CD4-positive, alpha-beta T cell (primary cell): ENCODE measurements around the gene INSRR. TPM values are rescaled to one million over a fixed set of nuclear protein-coding genes. Genes with fewer than 3 reads are reported as not detected.

Experiments
- ATAC-seq: fragments of 200-7000 bp; cut with Tn5 transposase; one replicate; pipeline ENCODE4 v1.10.0; 2022; ENCODE audit warnings: mild to moderate bottlenecking; ENCODE audit not compliant: poor library complexity
- CTCF ChIA-PET: fragments of 350-600 bp; sonication (Branson Sonifier 250); formaldehyde crosslinking; loops from one replicate; lab custom pipeline; 2021; ENCODE audit warnings: antibody characterized with exemption, inconsistent platforms; lab: Charles Lee
- POLR2A ChIA-PET: fragments of 350-600 bp; sonication (Branson Sonifier 250); formaldehyde crosslinking; loops from one replicate; lab custom pipeline; 2021; ENCODE audit warnings: antibody characterized with exemption, inconsistent platforms; lab: Charles Lee
- DNase-seq, 14 experiments: peaks; one replicate each; pipeline ENCODE4 v3.0.0-alpha.2; 2013 to 2020; ENCODE audit warnings: mixed read lengths in 2 of 14
- H3K27ac ChIP-seq, 2 donors: one replicate each; pipeline versions ENCODE4 v1.5.1 to v1.7.0; 2013; ENCODE audit warnings: low read length in 2 of 2, low read depth in 1 of 2, mild to moderate bottlenecking in 1 of 2
- H3K27me3 ChIP-seq, 2 experiments: 1 replicate in 1 of 2; 2 replicates in 1 of 2; pipeline versions ENCODE4 v1.6.1 to v1.7.0; 2013; ENCODE audit warnings: low read length in 2 of 2, control low read depth in 1 of 2, mild to moderate bottlenecking in 1 of 2, moderate library complexity in 1 of 2; ENCODE audit not compliant: insufficient read depth in 2 of 2, control insufficient read depth in 1 of 2
- H3K36me3 ChIP-seq: one replicate; pipeline ENCODE4 v1.6.1; 2013; ENCODE audit warnings: low read length, control low read depth; ENCODE audit not compliant: insufficient read depth
- H3K4me1 ChIP-seq: one replicate; pipeline ENCODE4 v1.6.1; 2013; ENCODE audit warnings: low read length, control low read depth; ENCODE audit not compliant: insufficient read depth
- H3K4me3 ChIP-seq: one replicate; pipeline ENCODE4 v1.5.1; 2013; ENCODE audit warnings: mild to moderate bottlenecking, low read length, moderate library complexity
- H3K9me3 ChIP-seq, 2 experiments: 1 replicate in 1 of 2; 2 replicates in 1 of 2; pipeline versions ENCODE4 v1.6.1 to v1.7.0; 2013; ENCODE audit warnings: low read length in 2 of 2, mild to moderate bottlenecking in 2 of 2, control low read depth in 1 of 2, moderate library complexity in 1 of 2; ENCODE audit not compliant: control insufficient read depth in 1 of 2, insufficient read depth in 1 of 2
- H3K27ac Mint-ChIP-seq: one replicate; pipeline ENCODE4 v1.8.0; 2020; ENCODE audit warnings: mixed read lengths
- H3K27me3 Mint-ChIP-seq: one replicate; pipeline ENCODE4 v1.8.0; 2021; ENCODE audit warnings: mixed read lengths
- H3K36me3 Mint-ChIP-seq: one replicate; pipeline ENCODE4 v1.8.0; 2021; ENCODE audit warnings: low read depth, mixed read lengths
- H3K4me1 Mint-ChIP-seq: one replicate; pipeline ENCODE4 v1.8.0; 2021; ENCODE audit warnings: low read depth, mixed read lengths
- H3K4me3 Mint-ChIP-seq: one replicate; pipeline ENCODE4 v1.8.0; 2020; ENCODE audit warnings: mild to moderate bottlenecking, mixed read lengths
- H3K9me3 Mint-ChIP-seq: one replicate; pipeline ENCODE4 v1.8.0; 2020; ENCODE audit warnings: mixed read lengths
- intact Hi-C, 2 experiments: fragments of 100-400 bp; cut with DNase I in 1 of 2; cut with micrococcal nuclease in 1 of 2; formaldehyde crosslinking; loops; one replicate each; pipeline versions ENCODE4 v1.15.1 to v1.9.0; 2023 to 2025; cut with DNase I, micrococcal nuclease
- total RNA-seq, 174 experiments: library from RNA in 2 of 174; stranded (reverse) in 2 of 174; gene quantifications; one replicate each; pipeline ENCODE4 v1.2.3 and lab custom pipeline; 2021 to 2026
- TF ChIP-seq, protein P1 (sequence below): fragments of 200-600 bp; IDR thresholded peaks from one replicate; pipeline ENCODE4 v1.8.0; 2022; ENCODE audit warnings: antibody characterized with exemption, mild to moderate bottlenecking

INSRR gene
- total RNA-seq, 2 experiments from 2014 or later: not detected

DNA sequence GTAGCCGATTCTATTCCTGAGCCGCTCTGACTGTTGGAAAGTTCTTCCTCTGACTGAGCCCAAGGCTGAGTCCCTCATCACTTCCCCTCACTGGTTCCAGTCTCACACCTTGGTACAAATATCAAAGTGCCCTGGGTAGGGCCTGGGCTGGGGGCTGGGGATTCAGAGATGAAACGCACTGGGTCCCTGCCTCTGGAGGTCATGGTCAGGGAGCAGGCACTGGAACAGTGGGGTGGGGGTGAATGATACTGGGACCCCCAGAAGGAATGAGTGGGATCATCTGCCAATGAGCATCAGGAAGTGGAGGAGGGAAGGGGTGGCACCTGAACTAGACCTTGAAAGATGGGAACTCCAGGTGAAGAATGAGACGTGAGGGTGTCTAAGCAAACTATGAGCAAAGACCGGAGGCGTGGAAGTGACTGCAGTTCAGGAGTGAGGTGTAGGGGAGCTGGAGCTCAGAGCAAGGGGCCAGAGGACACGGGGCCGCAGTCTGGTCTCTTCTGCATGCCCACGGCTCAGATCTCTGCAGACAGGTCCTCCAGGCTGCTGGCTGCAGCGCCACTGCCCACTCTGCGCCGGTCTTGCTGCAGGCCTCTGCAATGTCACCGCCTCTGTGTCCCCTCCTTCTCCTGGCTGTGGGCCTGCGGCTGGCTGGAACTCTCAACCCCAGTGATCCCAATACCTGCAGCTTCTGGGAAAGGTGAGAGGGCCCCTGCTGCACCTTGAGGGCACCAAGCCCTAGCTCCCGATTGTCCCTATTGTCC lies 44.6 kb upstream of the INSRR start:
- H3K9me3 Mint-ChIP-seq: no peaks in the 10 kb centered on the region
- ATAC-seq (no peak), DNase-seq (no peak)
- no peak overlapping the region for H3K4me3 ChIP-seq
- H3K4me1 ChIP-seq: no peaks in the 10 kb centered on the region
- POLR2A ChIA-PET: no interaction called here
- H3K36me3 Mint-ChIP-seq: no peaks in the 10 kb centered on the region
- H3K4me1 Mint-ChIP-seq: peaks cover under 1% of the 10 kb centered on the region
- H3K27ac Mint-ChIP-seq: no peak overlapping the region
- no peak overlapping the region for H3K27ac ChIP-seq
- H3K36me3 ChIP-seq: no peaks in the 10 kb centered on the region
- H3K27me3 ChIP-seq: peaks cover 0 to 5% of the 10 kb centered on the region in 2 experiments
- peaks cover 0 to 11% of the 10 kb centered on the region in 2 experiments for H3K9me3 ChIP-seq
- H3K27me3 Mint-ChIP-seq: peaks cover 14% of the 10 kb centered on the region
- TF ChIP-seq, protein P1, sequence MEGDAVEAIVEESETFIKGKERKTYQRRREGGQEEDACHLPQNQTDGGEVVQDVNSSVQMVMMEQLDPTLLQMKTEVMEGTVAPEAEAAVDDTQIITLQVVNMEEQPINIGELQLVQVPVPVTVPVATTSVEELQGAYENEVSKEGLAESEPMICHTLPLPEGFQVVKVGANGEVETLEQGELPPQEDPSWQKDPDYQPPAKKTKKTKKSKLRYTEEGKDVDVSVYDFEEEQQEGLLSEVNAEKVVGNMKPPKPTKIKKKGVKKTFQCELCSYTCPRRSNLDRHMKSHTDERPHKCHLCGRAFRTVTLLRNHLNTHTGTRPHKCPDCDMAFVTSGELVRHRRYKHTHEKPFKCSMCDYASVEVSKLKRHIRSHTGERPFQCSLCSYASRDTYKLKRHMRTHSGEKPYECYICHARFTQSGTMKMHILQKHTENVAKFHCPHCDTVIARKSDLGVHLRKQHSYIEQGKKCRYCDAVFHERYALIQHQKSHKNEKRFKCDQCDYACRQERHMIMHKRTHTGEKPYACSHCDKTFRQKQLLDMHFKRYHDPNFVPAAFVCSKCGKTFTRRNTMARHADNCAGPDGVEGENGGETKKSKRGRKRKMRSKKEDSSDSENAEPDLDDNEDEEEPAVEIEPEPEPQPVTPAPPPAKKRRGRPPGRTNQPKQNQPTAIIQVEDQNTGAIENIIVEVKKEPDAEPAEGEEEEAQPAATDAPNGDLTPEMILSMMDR: no peak
- intact Hi-C loops: no loop called here
- CTCF ChIA-PET: interaction anchor here (0.6 kb wide), 1 partner anchor 118 kb away, joined by 3 read pairs; no protein-coding TSS in a partner anchor
- no peak overlapping the region for H3K4me3 Mint-ChIP-seq

DNA sequence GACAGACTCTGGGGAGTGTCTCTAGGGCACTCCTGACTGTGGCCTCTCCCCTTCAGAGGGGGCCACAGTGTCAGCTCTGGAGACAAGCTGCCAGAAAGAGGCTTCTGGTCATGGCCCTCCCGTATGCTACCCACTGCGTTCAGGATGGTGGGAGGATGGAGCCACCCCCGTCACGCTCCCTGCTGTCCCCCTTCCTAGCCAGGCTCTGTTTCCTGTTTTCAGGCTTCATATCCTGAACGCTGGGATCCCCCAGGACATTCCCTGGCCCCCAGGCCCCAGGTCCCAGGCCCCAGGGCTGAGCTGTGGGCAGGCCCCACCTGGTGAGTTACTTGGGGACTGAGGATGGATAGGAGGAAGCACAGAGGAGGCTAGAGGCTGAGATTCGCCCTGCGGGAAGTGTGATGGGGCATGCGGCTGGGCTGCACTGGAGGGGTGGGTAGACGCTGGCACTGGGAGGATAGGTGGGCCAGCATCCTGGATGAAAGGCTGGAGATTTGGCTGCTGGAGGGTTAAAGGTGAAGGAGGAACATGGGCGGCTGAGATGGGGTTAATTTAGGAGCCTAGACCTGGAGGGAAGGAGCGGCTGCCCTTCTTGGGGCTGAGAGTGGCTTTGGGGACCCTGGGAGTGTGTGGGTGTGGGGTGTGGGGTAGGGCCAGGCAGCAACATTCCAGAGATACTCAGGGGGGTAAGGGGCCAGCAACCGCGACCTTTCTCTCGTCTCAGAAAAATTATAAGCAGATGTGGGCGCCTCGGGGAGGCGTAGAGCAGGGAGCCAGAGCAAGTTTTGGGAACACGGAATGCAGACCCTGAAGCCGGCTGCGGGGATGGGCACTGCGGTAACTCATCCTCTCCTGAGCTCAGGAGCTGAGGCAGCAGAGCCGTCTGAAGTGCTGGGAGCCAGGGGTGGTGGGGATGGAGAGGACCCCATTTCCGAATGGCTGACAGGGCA lies 43.3 kb upstream of the INSRR start:
- POLR2A ChIA-PET: no interaction called here
- no peak overlapping the region for H3K27ac ChIP-seq
- no peak for DNase-seq
- intact Hi-C loops: no loop called here
- Mint-ChIP-seq H3K27ac (no peak overlapping the region), H3K36me3 (no peaks in the 10 kb centered on the region), H3K4me1 (peaks cover 3% of the 10 kb centered on the region), H3K27me3 (peaks cover 22% of the 10 kb centered on the region), H3K4me3 (no peak overlapping the region), H3K9me3 (no peaks in the 10 kb centered on the region)
- TF ChIP-seq, protein P1: no peak
- CTCF ChIA-PET: interaction anchor here (0.8 kb wide), 1 partner anchor 32 kb away, joined by 3 read pairs; no protein-coding TSS in a partner anchor
- no peaks in the 10 kb centered on the region for H3K36me3 ChIP-seq
- H3K27me3 ChIP-seq: peaks cover 0 to 7% of the 10 kb centered on the region in 2 experiments
- H3K9me3 ChIP-seq: peaks cover 0 to 9% of the 10 kb centered on the region in 2 experiments
- no peak for ATAC-seq
- H3K4me3 ChIP-seq: no peak overlapping the region
- peaks cover 3% of the 10 kb centered on the region for H3K4me1 ChIP-seq

DNA sequence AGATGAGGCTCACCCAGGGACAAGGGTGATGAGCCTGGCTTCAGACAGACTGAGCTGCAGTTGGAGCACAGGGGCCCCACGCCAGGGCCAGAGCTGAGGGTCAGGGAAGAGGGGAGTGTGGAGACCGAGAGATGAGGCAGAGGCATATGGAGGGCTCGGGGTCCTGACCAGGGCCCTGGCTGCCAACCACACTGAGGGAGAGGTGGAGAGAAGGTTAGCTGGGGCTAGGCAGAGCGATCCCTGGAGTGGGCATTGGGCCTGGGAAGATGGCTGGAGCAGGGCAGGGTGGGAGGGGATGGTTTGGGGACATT lies 42.6 kb upstream of the INSRR start:
- Mint-ChIP-seq H3K27me3 (peaks cover 27% of the 10 kb centered on the region), H3K4me3 (no peak overlapping the region), H3K27ac (no peak overlapping the region), H3K36me3 (no peaks in the 10 kb centered on the region), H3K9me3 (no peaks in the 10 kb centered on the region), H3K4me1 (peaks cover 3% of the 10 kb centered on the region)
- ATAC-seq (no peak), DNase-seq (no peak)
- Histone ChIP-seq H3K9me3 (peaks cover 0 to 6% of the 10 kb centered on the region in 2 experiments), H3K4me1 (peaks cover 3% of the 10 kb centered on the region), H3K4me3 (no peak overlapping the region), H3K27ac (no peak overlapping the region), H3K36me3 (no peaks in the 10 kb centered on the region), H3K27me3 (peaks cover 0 to 7% of the 10 kb centered on the region in 2 experiments)
- intact Hi-C loops: no loop called here
- TF ChIP-seq, protein P1: no peak
- CTCF ChIA-PET: interaction anchor here (0.8 kb wide), 1 partner anchor 32 kb away, joined by 3 read pairs; no protein-coding TSS in a partner anchor
- POLR2A ChIA-PET: no interaction called here
